ENCODE measurements around the gene PDHX.

- TF ChIP-seq CTCF (IDR thresholded peaks at IDR 0.05 in 8 of 11, conservative IDR thresholded peaks at IDR 0.05 in 3 of 11) (no peak), POLR2AphosphoS5 (IDR thresholded peaks at IDR 0.05) (no peak), POLR2A (IDR thresholded peaks at IDR 0.05) (no peak)
These were observed 37.5 kb downstream of the PDHX start for GRCh38 chr11:34953955-34954354.
